GM19452 (cell line): Measurements from ENCODE around the gene SIX5.
"Not testable (repeated sequence)": the region's sequence is repeated elsewhere in the genome, so short reads cannot be mapped to it uniquely, and the experiment has no call there.

Source experiments
- ATAC-seq: cut with Tn5 transposase; IDR thresholded peaks from one replicate; pipeline ENCODE4 v1.9.1; 2021; ENCODE audit not compliant: unreplicated experiment

Gene SIX5

GRCh38 chr19:45768984-45769782, at the start of gene SIX5:
Gene SIX5, minus strand, starts transcription at chr19:45769252. Its CDS starts 408 bp downstream, at chr19:45768844.
- ATAC-seq = peak; percentile 52

GRCh38 chr19:45817725-45818301, 48.8 kb upstream of the SIX5 start:
- ATAC-seq = no peak

- ATAC-seq = peak; percentile 91
Measured at GRCh38 chr19:45817010-45817724, 48.1 kb upstream of the SIX5 start.

GRCh38 chr19:45816236-45817009, 47.4 kb upstream of the SIX5 start:
- no peak for ATAC-seq

GRCh38 chr19:45815481-45816216, 46.6 kb upstream of the SIX5 start:
- ATAC-seq = no peak

GRCh38 chr19:45814851-45815480, 45.9 kb upstream of the SIX5 start, which contains the start of gene RSPH6A:
Gene RSPH6A, minus strand, starts transcription at chr19:45815308. Its CDS starts 132 bp downstream, at chr19:45815176.
- no peak for ATAC-seq

- no peak for ATAC-seq
Measured at GRCh38 chr19:45814166-45814780, 45.2 kb upstream of the SIX5 start.

GRCh38 chr19:45812297-45812696, 43.2 kb upstream of the SIX5 start:
- ATAC-seq = no peak

- no peak for ATAC-seq
Measured at GRCh38 chr19:45809643-45810159, 40.6 kb upstream of the SIX5 start.

GRCh38 chr19:45805719-45806118, 36.7 kb upstream of the SIX5 start:
- ATAC-seq = no peak

GRCh38 chr19:45804959-45805230, 35.8 kb upstream of the SIX5 start:
- ATAC-seq = no peak

- ATAC-seq = no peak
Measured at GRCh38 chr19:45804140-45804958, 35.3 kb upstream of the SIX5 start.

- no peak for ATAC-seq
Measured at GRCh38 chr19:45801603-45802175, 32.6 kb upstream of the SIX5 start.

GRCh38 chr19:45800070-45800553, 31.1 kb upstream of the SIX5 start:
- no peak for ATAC-seq

GRCh38 chr19:45799541-45799940, 30.5 kb upstream of the SIX5 start:
- not testable (repeated sequence) for ATAC-seq

GRCh38 chr19:45798995-45799517, 30.0 kb upstream of the SIX5 start:
- no peak for ATAC-seq

GRCh38 chr19:45794627-45795026, 25.6 kb upstream of the SIX5 start:
- ATAC-seq = no peak

- no peak for ATAC-seq
Measured at GRCh38 chr19:45793876-45794275, 24.8 kb upstream of the SIX5 start.
